ENCODE data around the gene EFCAB6. TPM values are rescaled to one million over a fixed set of nuclear protein-coding genes. Genes with fewer than 3 reads are reported as not detected.
A peak's percentile ranks its signal among the peaks of the same experiment; 100 is the strongest.

EFCAB6 gene
- total and polyA plus RNA-seq, 2 donors (not counting 1 experiment from before 2014, with no cell fraction given): 0.07 to 0.10 TPM

GRCh38 chr22:43861529-43861928, 49.4 kb upstream of the EFCAB6 start:
- Histone ChIP-seq H2AFZ (ENCODE audit: insufficient read depth, low read depth, low read length, poor library complexity, severe bottlenecking) (no peak overlapping the region), H3K9me3 (ENCODE audit: control extremely low read depth in 1 of 3, control insufficient read depth in 2 of 3, insufficient read depth in 1 of 3, low read length in 2 of 3) (peaks cover 0 to 11% (median 0%) of the 10 kb centered on the region in 3 donors), H3K4me2 (replicated peaks; ENCODE audit: low read depth, low read length, poor library complexity, severe bottlenecking) (no peak overlapping the region), H3K36me3 (replicated peaks in 1 of 2; ENCODE audit: control extremely low read depth in 1 of 2, control insufficient read depth in 1 of 2, extremely low read depth in 1 of 2, insufficient read depth in 2 of 2, low read length in 1 of 2) (no peaks in the 10 kb centered on the region), H3K9ac (ENCODE audit: low read length) (no peak overlapping the region), H3K4me1 (ENCODE audit: control insufficient read depth in 2 of 2, insufficient read depth in 2 of 2, low read length in 2 of 2) (no peaks in the 10 kb centered on the region), H3K27ac (ENCODE audit: low read length in 2 of 2) (no peak overlapping the region), H4K20me1 (ENCODE audit: control insufficient read depth, insufficient read depth, low read length, poor library complexity, severe bottlenecking) (no peaks in the 10 kb centered on the region), H3K4me3 (ENCODE audit: control extremely low read depth in 1 of 5, extremely low read depth in 1 of 5, insufficient read depth in 1 of 5, low read depth in 2 of 5, low read length in 4 of 5) (no peak overlapping the region), H3K79me2 (ENCODE audit: control insufficient read depth, insufficient read depth, low read length) (no peaks in the 10 kb centered on the region), H3K27me3 (replicated peaks in 1 of 4; ENCODE audit: control extremely low read depth in 1 of 4, control insufficient read depth in 3 of 4, insufficient read depth in 4 of 4, low read length in 3 of 4) (peaks cover 0 to 37% (median 18%) of the 10 kb centered on the region in 4 experiments)
- Mint-ChIP-seq H3K4me1 (peaks cover 4% of the 10 kb centered on the region), H3K27me3 (peaks cover 62% of the 10 kb centered on the region), H3K4me3 (peak overlapping the region; percentile 40), H3K9me3 (ENCODE audit: insufficient read depth) (no peaks in the 10 kb centered on the region), H3K27ac (no peak overlapping the region)
- ATAC-seq (ENCODE audit: low read depth) (no peak), DNase-seq (no peak)
- CTCF ChIA-PET: no interaction called here
- TF ChIP-seq EZH2 (IDR thresholded peaks at IDR 0.05; ENCODE audit: borderline replicate concordance, insufficient read depth, low read depth, low read length, poor library complexity, severe bottlenecking) (no peak), CTCF (IDR thresholded peaks at IDR 0.05) (no peak)
- intact Hi-C loops (cut with micrococcal nuclease): no loop called here
- POLR2A ChIA-PET: no interaction called here
- 70% methylated on average over 8 of the region's 9 CpGs for WGBS (ENCODE audit: insufficient coverage)

GRCh38 chr22:43860831-43861230, 48.7 kb upstream of the EFCAB6 start:
- TF ChIP-seq CTCF (IDR thresholded peaks at IDR 0.05) (no peak), EZH2 (IDR thresholded peaks at IDR 0.05; ENCODE audit: borderline replicate concordance, insufficient read depth, low read depth, low read length, poor library complexity, severe bottlenecking) (no peak)
- Histone ChIP-seq H3K4me3 (ENCODE audit: control extremely low read depth in 1 of 5, extremely low read depth in 1 of 5, insufficient read depth in 1 of 5, low read depth in 2 of 5, low read length in 4 of 5) (no peak overlapping the region), H3K27me3 (replicated peaks in 1 of 4; ENCODE audit: control extremely low read depth in 1 of 4, control insufficient read depth in 3 of 4, insufficient read depth in 4 of 4, low read length in 3 of 4) (peaks cover 0 to 37% (median 18%) of the 10 kb centered on the region in 4 experiments), H4K20me1 (ENCODE audit: control insufficient read depth, insufficient read depth, low read length, poor library complexity, severe bottlenecking) (no peaks in the 10 kb centered on the region), H3K9me3 (ENCODE audit: control extremely low read depth in 1 of 3, control insufficient read depth in 2 of 3, insufficient read depth in 1 of 3, low read length in 2 of 3) (peaks cover 0 to 18% (median 0%) of the 10 kb centered on the region in 3 donors), H3K36me3 (replicated peaks in 1 of 2; ENCODE audit: control extremely low read depth in 1 of 2, control insufficient read depth in 1 of 2, extremely low read depth in 1 of 2, insufficient read depth in 2 of 2, low read length in 1 of 2) (no peaks in the 10 kb centered on the region), H2AFZ (ENCODE audit: insufficient read depth, low read depth, low read length, poor library complexity, severe bottlenecking) (no peak overlapping the region), H3K9ac (ENCODE audit: low read length) (no peak overlapping the region), H3K4me2 (replicated peaks; ENCODE audit: low read depth, low read length, poor library complexity, severe bottlenecking) (no peak overlapping the region), H3K4me1 (ENCODE audit: control insufficient read depth in 2 of 2, insufficient read depth in 2 of 2, low read length in 2 of 2) (no peaks in the 10 kb centered on the region), H3K79me2 (ENCODE audit: control insufficient read depth, insufficient read depth, low read length) (no peaks in the 10 kb centered on the region), H3K27ac (ENCODE audit: low read length in 2 of 2) (no peak overlapping the region)
- 95% methylated on average over 12 of the region's 12 CpGs for WGBS (ENCODE audit: insufficient coverage)
- Mint-ChIP-seq H3K9me3 (ENCODE audit: insufficient read depth) (peaks cover 3% of the 10 kb centered on the region), H3K27ac (no peak overlapping the region), H3K4me3 (no peak overlapping the region), H3K27me3 (peaks cover 58% of the 10 kb centered on the region), H3K4me1 (peaks cover 4% of the 10 kb centered on the region)
- intact Hi-C loops (cut with micrococcal nuclease): no loop called here
- DNase-seq: no peak
- no peak for ATAC-seq (ENCODE audit: low read depth)
- POLR2A ChIA-PET: no interaction called here
- CTCF ChIA-PET: no interaction called here
